Stimulated activated CD8-positive, alpha-beta memory T cell treated with anti-CD3 and anti-CD28 coated beads, Interleukin-4, amount 100 ng/mL, for 24 hours (primary cell): ENCODE data around the gene ADAMTS12.

Experiments used
- DNase-seq: peaks from one replicate; pipeline ENCODE4 v3.0.0-alpha.2; 2020; ENCODE audit warnings: low read depth

The ADAMTS12 gene

GRCh38 chr5:33650911-33651310 is 240.9 kb downstream of the ADAMTS12 start:
- no peak for DNase-seq

- no peak for DNase-seq
Measured at GRCh38 chr5:33649549-33650482, 242.0 kb downstream of the ADAMTS12 start.

GRCh38 chr5:33641744-33642505 is 249.9 kb downstream of the ADAMTS12 start:
- DNase-seq: no peak

- no peak for DNase-seq
Measured at GRCh38 chr5:33639474-33639873, 252.3 kb downstream of the ADAMTS12 start.

GRCh38 chr5:33637011-33637410 is 254.8 kb downstream of the ADAMTS12 start:
- DNase-seq: no peak

GRCh38 chr5:33635582-33635981 is 256.2 kb downstream of the ADAMTS12 start:
- DNase-seq: no peak

GRCh38 chr5:33633699-33634098 is 258.1 kb downstream of the ADAMTS12 start:
- no peak for DNase-seq

- no peak for DNase-seq
Measured at GRCh38 chr5:33631786-33632185, 260.0 kb downstream of the ADAMTS12 start.

GRCh38 chr5:33631139-33631538 is 260.7 kb downstream of the ADAMTS12 start:
- DNase-seq: no peak

GRCh38 chr5:33629999-33630398 is 261.8 kb downstream of the ADAMTS12 start:
- no peak for DNase-seq

- DNase-seq: no peak
Measured at GRCh38 chr5:33628796-33629195, 263.0 kb downstream of the ADAMTS12 start.

GRCh38 chr5:33621514-33621913 is 270.3 kb downstream of the ADAMTS12 start:
- DNase-seq: no peak

GRCh38 chr5:33614039-33614438 is 277.8 kb downstream of the ADAMTS12 start:
- no peak for DNase-seq

GRCh38 chr5:33612386-33612785 is 279.4 kb downstream of the ADAMTS12 start:
- DNase-seq: no peak

- DNase-seq: no peak
Measured at GRCh38 chr5:33611877-33612276, 279.9 kb downstream of the ADAMTS12 start.

- DNase-seq: no peak
Measured at GRCh38 chr5:33608344-33609041, 283.3 kb downstream of the ADAMTS12 start.

GRCh38 chr5:33604503-33604902 is 287.3 kb downstream of the ADAMTS12 start:
- no peak for DNase-seq

GRCh38 chr5:33601881-33602280 is 289.9 kb downstream of the ADAMTS12 start:
- no peak for DNase-seq

- DNase-seq: no peak
Measured at GRCh38 chr5:33595303-33595702, 296.5 kb downstream of the ADAMTS12 start.

- DNase-seq: no peak
Measured at GRCh38 chr5:33594006-33594405, 297.8 kb downstream of the ADAMTS12 start.

GRCh38 chr5:33592245-33592644 is 299.5 kb downstream of the ADAMTS12 start:
- DNase-seq: no peak

GRCh38 chr5:33588654-33589372 is 303.0 kb downstream of the ADAMTS12 start:
- peak; percentile 11 for DNase-seq
